GM19467 (cell line): ENCODE measurements around the gene TIMM17A.

Experiments used
- ATAC-seq: cut with Tn5 transposase; IDR thresholded peaks from one replicate; pipeline ENCODE4 v1.9.1; 2021; ENCODE audit warnings: mild to moderate bottlenecking, moderate library complexity; ENCODE audit not compliant: unreplicated experiment

Gene TIMM17A

GRCh38 chr1:201982623-201983379, 27.5 kb downstream of the TIMM17A start, which contains the start of gene RNPEP:
TSS of gene RNPEP (plus strand) at chr1:201982648. CDS start at chr1:201982667, 19 bp downstream.
- peak; percentile 59 for ATAC-seq

- no peak for ATAC-seq
These were observed 28.1 kb downstream of the TIMM17A start for GRCh38 chr1:201983380-201983805.

- ATAC-seq: no peak
These were observed 29.1 kb downstream of the TIMM17A start for GRCh38 chr1:201984446-201984845.

- ATAC-seq: no peak
These were observed 30.1 kb downstream of the TIMM17A start for GRCh38 chr1:201985355-201985754.

GRCh38 chr1:201988601-201989000, 33.3 kb downstream of the TIMM17A start:
- ATAC-seq: no peak

GRCh38 chr1:201989354-201990128, 34.2 kb downstream of the TIMM17A start:
- ATAC-seq: no peak

- no peak for ATAC-seq
These were observed 35.1 kb downstream of the TIMM17A start for GRCh38 chr1:201990427-201990826.

GRCh38 chr1:201999625-202000238, 44.4 kb downstream of the TIMM17A start:
- no peak for ATAC-seq

- no peak for ATAC-seq
These were observed 47.2 kb downstream of the TIMM17A start for GRCh38 chr1:202002507-202002906.

- no peak for ATAC-seq
These were observed 49.4 kb downstream of the TIMM17A start for GRCh38 chr1:202004711-202005110.

GRCh38 chr1:202005958-202006357, 50.7 kb downstream of the TIMM17A start:
- ATAC-seq: no peak

- ATAC-seq: no peak
These were observed 52.0 kb downstream of the TIMM17A start for GRCh38 chr1:202007304-202007703.

- ATAC-seq: no peak
These were observed 52.6 kb downstream of the TIMM17A start for GRCh38 chr1:202007805-202008489.

GRCh38 chr1:202009326-202010179, 54.2 kb downstream of the TIMM17A start:
- no peak for ATAC-seq

GRCh38 chr1:202010180-202011015, 55.1 kb downstream of the TIMM17A start, which contains the start of gene ELF3:
TSS of gene ELF3 (plus strand) at chr1:202010587. CDS start at chr1:202011137, 550 bp downstream.
- peak; percentile 85 for ATAC-seq

GRCh38 chr1:202011994-202012393, 56.7 kb downstream of the TIMM17A start:
- ATAC-seq: no peak

GRCh38 chr1:202012544-202013478, 57.5 kb downstream of the TIMM17A start:
- no peak for ATAC-seq

GRCh38 chr1:202013603-202014002, 58.3 kb downstream of the TIMM17A start:
- no peak for ATAC-seq
